ENCODE data around the gene SCML1.

- TF ChIP-seq SP1 (IDR thresholded peaks at IDR 0.05; ENCODE audit: low read depth) (no peak), ATF3 (IDR thresholded peaks at IDR 0.05) (no peak), EZH2phosphoT487 (IDR thresholded peaks at IDR 0.05; ENCODE audit: borderline replicate concordance) (no peak), POLR2A (IDR thresholded peaks at IDR 0.05; ENCODE audit: borderline replicate concordance, extremely low read depth, insufficient read depth, insufficient read length) (no peak)
These were observed 66.2 kb downstream of the SCML1 start for GRCh38 chrX:17803449-17803848.

Measured in HCT116 (cell line).